OCI-LY3 (cell line): Measurements from ENCODE around the gene DLD.

ENCODE experiments used
- H2AFZ ChIP-seq: fragments of 200-600, 300-600 bp; shearing (Covaris generic); 2 replicates; pipeline ENCODE4 v1.6.0; 2014; ENCODE audit warnings: antibody characterized with exemption, low read depth, low read length
- H3K27ac ChIP-seq: fragments of 200-600, 300-600 bp; sonication (generic); 2 replicates; pipeline ENCODE4 v1.5.1; 2014; ENCODE audit warnings: mild to moderate bottlenecking, low read length, moderate library complexity, mixed read lengths
- H3K27me3 ChIP-seq: fragments of 200-600, 300-600 bp; sonication (generic); 2 replicates; pipeline ENCODE4 v1.6.1; 2014; ENCODE audit warnings: low read depth, low read length, mixed read lengths
- H3K36me3 ChIP-seq: fragments of 200-600, 300-600 bp; sonication (generic); replicated peaks from 2 replicates; pipeline ENCODE3; 2014; ENCODE audit warnings: low read depth, low read length, mixed read lengths
- H3K4me1 ChIP-seq: fragments of 300-600, 200-600 bp; sonication (generic); 2 replicates; pipeline ENCODE4 v1.6.1; 2014; ENCODE audit warnings: low read length, mixed read lengths
- H3K4me2 ChIP-seq: fragments of 200-600, 300-600 bp; sonication (generic); 2 replicates; pipeline ENCODE4 v1.6.1; 2014; ENCODE audit warnings: low read length, mixed read lengths
- H3K4me3 ChIP-seq: fragments of 300-600, 200-600 bp; sonication (generic); 2 replicates; pipeline ENCODE4 v1.5.1; 2014; ENCODE audit warnings: antibody characterized with exemption, mild to moderate bottlenecking, low read length, moderate library complexity
- H3K79me2 ChIP-seq: fragments of 300-600, 200-600 bp; shearing (Covaris generic); 2 replicates; pipeline ENCODE4 v1.6.1; 2014; ENCODE audit warnings: mild to moderate bottlenecking, low read length, mixed read lengths
- H3K9ac ChIP-seq: fragments of 300-600, 200-600 bp; shearing (Covaris generic); 2 replicates; pipeline ENCODE4 v1.6.0; 2014; ENCODE audit warnings: mild to moderate bottlenecking, low read length, moderate library complexity
- H3K9me3 ChIP-seq: fragments of 200-600, 300-600 bp; shearing (Covaris generic); 2 replicates; pipeline ENCODE4 v1.6.1; 2014; ENCODE audit warnings: low read length, mixed read lengths; ENCODE audit not compliant: insufficient read depth
- H4K20me1 ChIP-seq: fragments of 200-600, 300-600 bp; sonication (generic); 2 replicates; pipeline ENCODE4 v1.6.1; 2016; ENCODE audit warnings: low read length, mixed read lengths; ENCODE audit not compliant: insufficient read depth
- CTCF ChIP-seq: fragments of 200-600, 300-600 bp; sonication (generic); IDR thresholded peaks from 2 replicates; pipeline ENCODE4 v1.5.1; 2014; ENCODE audit warnings: antibody characterized with exemption, low read length, low read depth
- EZH2phosphoT487 ChIP-seq: fragments of 200-600 bp; shearing (Covaris generic); IDR thresholded peaks from 2 replicates; pipeline ENCODE4 v1.6.1; 2018; ENCODE audit warnings: antibody characterized with exemption, mixed run types, low read depth

Gene DLD

GRCh38 chr7:107937531-107937930 lies 46.5 kb downstream of the DLD start:
- Histone ChIP-seq H3K27ac (no peak overlapping the region), H4K20me1 (no peaks in the 10 kb centered on the region), H3K36me3 (peaks cover 21% of the 10 kb centered on the region)

GRCh38 chr7:107938456-107939250 lies 47.7 kb downstream of the DLD start:
- Histone ChIP-seq H3K36me3 (peaks cover 17% of the 10 kb centered on the region), H3K27ac (no peak overlapping the region), H3K9me3 (no peaks in the 10 kb centered on the region), H3K79me2 (no peaks in the 10 kb centered on the region), H3K4me2 (no peak overlapping the region), H3K4me3 (no peak overlapping the region), H3K9ac (no peak overlapping the region), H4K20me1 (no peaks in the 10 kb centered on the region), H3K27me3 (no peaks in the 10 kb centered on the region), H2AFZ (no peak overlapping the region), H3K4me1 (peaks cover 10% of the 10 kb centered on the region; the same call in 1 of the 2 replicates)
- TF ChIP-seq CTCF (no peak), EZH2phosphoT487 (no peak)

More at GRCh38 chr7:107937531-107937930, 46.5 kb downstream of the DLD start:
- no peaks in the 10 kb centered on the region for H3K27me3 ChIP-seq
- no peak overlapping the region for H2AFZ ChIP-seq
- no peaks in the 10 kb centered on the region for H3K79me2 ChIP-seq
- no peak overlapping the region for H3K4me2 ChIP-seq
- no peak overlapping the region for H3K9ac ChIP-seq
- no peak for TF ChIP-seq EZH2phosphoT487
- no peak for TF ChIP-seq CTCF
- H3K4me3 ChIP-seq = no peak overlapping the region
- no peaks in the 10 kb centered on the region for H3K9me3 ChIP-seq
- H3K4me1 ChIP-seq = peaks cover 10% of the 10 kb centered on the region; the same call in 1 of the 2 replicates

- Histone ChIP-seq H3K4me1 (peaks cover 10% of the 10 kb centered on the region; the same call in 1 of the 2 replicates), H3K4me2 (no peak overlapping the region), H4K20me1 (no peaks in the 10 kb centered on the region), H3K27ac (no peak overlapping the region), H3K36me3 (peaks cover 21% of the 10 kb centered on the region), H3K4me3 (no peak overlapping the region), H2AFZ (no peak overlapping the region), H3K79me2 (no peaks in the 10 kb centered on the region), H3K9ac (no peak overlapping the region), H3K9me3 (no peaks in the 10 kb centered on the region), H3K27me3 (no peaks in the 10 kb centered on the region)
- TF ChIP-seq CTCF (no peak), EZH2phosphoT487 (no peak)
Observed at GRCh38 chr7:107939573-107940489, 48.8 kb downstream of the DLD start.

GRCh38 chr7:107940951-107941350 lies 50.0 kb downstream of the DLD start:
- Histone ChIP-seq H3K4me3 (no peak overlapping the region), H3K4me2 (no peak overlapping the region), H4K20me1 (no peaks in the 10 kb centered on the region), H3K27ac (no peak overlapping the region), H3K79me2 (no peaks in the 10 kb centered on the region), H3K36me3 (peaks cover 21% of the 10 kb centered on the region), H3K9ac (no peak overlapping the region), H3K4me1 (peaks cover 10% of the 10 kb centered on the region; the same call in 1 of the 2 replicates), H3K27me3 (no peaks in the 10 kb centered on the region), H2AFZ (no peak overlapping the region), H3K9me3 (no peaks in the 10 kb centered on the region)
- no peak for TF ChIP-seq EZH2phosphoT487
- TF ChIP-seq CTCF = no peak
